Measurements from ENCODE around the gene ADAD2.

The ADAD2 gene

DNA sequence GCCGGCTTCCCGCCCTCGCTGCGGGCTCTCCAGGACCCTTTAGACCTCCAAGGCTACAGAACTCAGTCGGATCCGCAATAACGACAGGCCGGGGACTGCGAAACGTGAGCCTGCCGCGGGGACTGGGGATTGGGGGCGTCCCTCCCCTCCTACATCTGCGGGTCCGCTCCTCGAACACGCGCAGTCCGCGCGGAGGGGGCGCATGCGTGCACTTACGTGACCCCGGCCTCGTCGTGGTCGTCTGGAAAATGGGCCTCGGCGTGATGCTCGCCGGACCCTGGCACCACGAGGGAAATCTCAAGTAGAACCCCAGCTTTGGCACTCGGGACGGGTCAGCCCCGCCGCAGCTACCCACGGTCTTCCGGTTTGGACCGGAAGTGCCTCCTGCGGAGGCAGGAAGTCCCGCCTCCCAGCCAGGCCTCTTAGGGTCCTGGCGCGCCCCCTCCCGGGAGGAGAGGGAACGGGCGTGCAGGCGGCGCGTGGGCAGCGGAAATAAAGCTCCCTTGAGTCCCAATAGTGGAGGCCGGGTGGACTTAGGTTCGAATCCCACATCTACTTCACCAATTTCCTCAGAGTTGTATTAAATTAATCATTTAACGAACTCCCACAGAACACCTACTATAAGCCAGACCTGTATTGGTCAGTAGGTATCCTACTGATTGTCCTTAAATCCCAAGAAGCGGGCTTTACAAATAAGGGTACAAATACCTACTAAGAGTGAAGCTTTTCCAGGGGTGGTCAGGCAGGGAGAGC, 4.1 kb upstream of the ADAD2 start, which contains the start of gene TAF1C:
TAF1C (minus strand) TSS at position 373 of the 753 bp plus-strand sequence. CDS start 2,069 bp downstream, outside the sequence.
- TF ChIP-seq, protein P1, sequence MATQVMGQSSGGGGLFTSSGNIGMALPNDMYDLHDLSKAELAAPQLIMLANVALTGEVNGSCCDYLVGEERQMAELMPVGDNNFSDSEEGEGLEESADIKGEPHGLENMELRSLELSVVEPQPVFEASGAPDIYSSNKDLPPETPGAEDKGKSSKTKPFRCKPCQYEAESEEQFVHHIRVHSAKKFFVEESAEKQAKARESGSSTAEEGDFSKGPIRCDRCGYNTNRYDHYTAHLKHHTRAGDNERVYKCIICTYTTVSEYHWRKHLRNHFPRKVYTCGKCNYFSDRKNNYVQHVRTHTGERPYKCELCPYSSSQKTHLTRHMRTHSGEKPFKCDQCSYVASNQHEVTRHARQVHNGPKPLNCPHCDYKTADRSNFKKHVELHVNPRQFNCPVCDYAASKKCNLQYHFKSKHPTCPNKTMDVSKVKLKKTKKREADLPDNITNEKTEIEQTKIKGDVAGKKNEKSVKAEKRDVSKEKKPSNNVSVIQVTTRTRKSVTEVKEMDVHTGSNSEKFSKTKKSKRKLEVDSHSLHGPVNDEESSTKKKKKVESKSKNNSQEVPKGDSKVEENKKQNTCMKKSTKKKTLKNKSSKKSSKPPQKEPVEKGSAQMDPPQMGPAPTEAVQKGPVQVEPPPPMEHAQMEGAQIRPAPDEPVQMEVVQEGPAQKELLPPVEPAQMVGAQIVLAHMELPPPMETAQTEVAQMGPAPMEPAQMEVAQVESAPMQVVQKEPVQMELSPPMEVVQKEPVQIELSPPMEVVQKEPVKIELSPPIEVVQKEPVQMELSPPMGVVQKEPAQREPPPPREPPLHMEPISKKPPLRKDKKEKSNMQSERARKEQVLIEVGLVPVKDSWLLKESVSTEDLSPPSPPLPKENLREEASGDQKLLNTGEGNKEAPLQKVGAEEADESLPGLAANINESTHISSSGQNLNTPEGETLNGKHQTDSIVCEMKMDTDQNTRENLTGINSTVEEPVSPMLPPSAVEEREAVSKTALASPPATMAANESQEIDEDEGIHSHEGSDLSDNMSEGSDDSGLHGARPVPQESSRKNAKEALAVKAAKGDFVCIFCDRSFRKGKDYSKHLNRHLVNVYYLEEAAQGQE (IDR thresholded peaks at IDR 0.05; ENCODE audit: insufficient read depth in 1 of 2, low read depth in 2 of 2, low read length in 2 of 2), result peak in 1 of 2 experiments; percentile 15; a peak in 1 of 4 replicates
- TF ChIP-seq TAF1 (IDR thresholded peaks at IDR 0.05; ENCODE audit: borderline replicate concordance, insufficient read depth, low read length) (no peak), SIN3A (IDR thresholded peaks at IDR 0.05; ENCODE audit: borderline replicate concordance, insufficient read depth, low read length) (no peak), POLR2AphosphoS5 (IDR thresholded peaks at IDR 0.05; ENCODE audit: low read depth, low read length) (peak; percentile 68), FOXP2 (optimal IDR thresholded peaks at IDR 0.05; ENCODE audit: borderline replicate concordance, extremely low read depth, extremely low read length, insufficient read depth) (no peak)

DNA sequence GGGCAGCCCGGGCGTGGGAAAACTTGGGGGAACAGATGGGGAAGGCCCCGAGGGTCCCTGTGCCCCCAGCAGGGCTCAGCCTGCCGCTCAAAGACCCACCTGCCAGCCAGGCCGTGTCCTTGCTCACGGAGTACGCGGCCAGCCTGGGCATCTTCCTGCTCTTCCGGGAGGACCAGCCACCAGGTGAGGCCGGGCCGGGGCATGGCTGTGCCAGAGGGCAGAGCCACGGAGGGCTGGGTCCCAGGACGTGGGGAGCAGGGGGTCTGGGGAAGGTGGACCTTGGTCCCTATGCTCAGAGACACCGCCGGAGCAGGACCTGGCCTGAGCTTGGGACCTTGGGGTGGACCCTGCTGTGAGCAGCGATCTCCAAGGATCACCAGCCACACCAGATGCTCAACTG, 509 bp downstream of the ADAD2 start:
- TF ChIP-seq SIN3A (IDR thresholded peaks at IDR 0.05; ENCODE audit: borderline replicate concordance, insufficient read depth, low read length) (no peak), TAF1 (IDR thresholded peaks at IDR 0.05; ENCODE audit: borderline replicate concordance, insufficient read depth, low read length) (no peak), FOXP2 (optimal IDR thresholded peaks at IDR 0.05; ENCODE audit: borderline replicate concordance, extremely low read depth, extremely low read length, insufficient read depth) (no peak), POLR2AphosphoS5 (IDR thresholded peaks at IDR 0.05; ENCODE audit: low read depth, low read length) (no peak)
- TF ChIP-seq, protein P1 (IDR thresholded peaks at IDR 0.05; ENCODE audit: insufficient read depth in 1 of 2, low read depth in 2 of 2, low read length in 2 of 2), result no peak

DNA sequence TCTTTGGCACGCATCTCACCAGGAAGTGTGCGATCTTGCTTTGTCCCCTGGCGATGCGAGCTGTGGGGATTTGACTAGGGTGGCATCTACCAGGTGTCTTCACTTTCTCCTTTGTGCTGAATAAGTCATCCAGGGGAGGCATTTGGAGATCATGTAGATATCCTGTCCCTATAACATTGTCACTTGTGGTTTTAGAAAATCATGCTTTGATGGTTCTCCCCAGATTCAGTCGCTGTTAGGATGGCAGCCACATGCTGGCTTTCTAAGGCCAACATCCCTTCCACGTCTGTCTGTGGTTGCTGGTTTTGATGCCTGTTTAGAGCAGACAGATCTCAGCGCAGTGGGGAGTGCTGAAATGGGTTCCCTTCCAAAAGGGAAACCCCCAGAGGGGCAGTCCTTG, 2.5 kb downstream of the ADAD2 start:
- TF ChIP-seq POLR2AphosphoS5 (IDR thresholded peaks at IDR 0.05; ENCODE audit: low read depth, low read length) (no peak), FOXP2 (optimal IDR thresholded peaks at IDR 0.05; ENCODE audit: borderline replicate concordance, extremely low read depth, extremely low read length, insufficient read depth) (no peak), SIN3A (IDR thresholded peaks at IDR 0.05; ENCODE audit: borderline replicate concordance, insufficient read depth, low read length) (no peak), TAF1 (IDR thresholded peaks at IDR 0.05; ENCODE audit: borderline replicate concordance, insufficient read depth, low read length) (no peak)
- TF ChIP-seq, protein P1 (IDR thresholded peaks at IDR 0.05; ENCODE audit: insufficient read depth in 1 of 2, low read depth in 2 of 2, low read length in 2 of 2), result no peak

DNA sequence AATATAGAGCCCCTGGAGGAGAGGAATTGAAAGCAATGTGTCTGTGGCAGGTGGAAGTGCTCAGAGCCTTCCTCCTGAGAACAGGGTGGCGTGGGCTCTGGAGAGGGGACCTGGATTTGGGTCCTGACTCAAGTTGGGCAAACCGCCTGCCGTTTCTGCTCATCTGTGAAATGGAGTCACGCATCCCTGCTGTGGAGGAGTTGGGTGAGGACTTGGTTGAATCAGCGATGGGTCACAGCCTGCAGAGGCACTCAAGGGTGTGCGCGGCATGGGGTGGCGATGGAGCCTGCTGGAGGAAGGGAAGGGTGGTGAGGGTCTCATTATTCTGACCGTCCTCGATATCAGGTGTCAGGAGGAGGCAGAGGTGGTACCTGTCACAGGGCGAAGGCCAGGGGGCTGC, 3.1 kb downstream of the ADAD2 start:
- TF ChIP-seq, protein P1 (IDR thresholded peaks at IDR 0.05; ENCODE audit: insufficient read depth in 1 of 2, low read depth in 2 of 2, low read length in 2 of 2), result no peak
- TF ChIP-seq FOXP2 (optimal IDR thresholded peaks at IDR 0.05; ENCODE audit: borderline replicate concordance, extremely low read depth, extremely low read length, insufficient read depth), result no peak
- no peak for TF ChIP-seq TAF1 (IDR thresholded peaks at IDR 0.05; ENCODE audit: borderline replicate concordance, insufficient read depth, low read length)
- TF ChIP-seq POLR2AphosphoS5 (IDR thresholded peaks at IDR 0.05; ENCODE audit: low read depth, low read length), result no peak
- TF ChIP-seq SIN3A (IDR thresholded peaks at IDR 0.05; ENCODE audit: borderline replicate concordance, insufficient read depth, low read length), result no peak

Data from PFSK-1 (cell line).